Kidney (tissue), 14 donors: ENCODE measurements around the gene HOXA9. TPM values are rescaled to one million over a fixed set of nuclear protein-coding genes. Genes with fewer than 3 reads are reported as not detected.
A peak's percentile ranks its signal among the peaks of the same experiment; 100 is the strongest.

Source experiments
- DNase-seq, 5 donors: peaks; one replicate each; pipeline ENCODE4 v3.0.0-alpha.2; 2013 to 2020
- FAIRE-seq: peaks from 2 replicates; lab custom pipeline; 2012; peaks lifted over from hg19 to GRCh38; lab: Jason Lieb, UNC
- H3K27ac ChIP-seq, 2 donors: one replicate each; pipeline ENCODE4 v1.7.0; 2013; ENCODE audit warnings: low read depth in 2 of 2, low read length in 2 of 2, inconsistent platforms in 1 of 2
- H3K27me3 ChIP-seq: one replicate; pipeline ENCODE4 v1.7.1; 2013; ENCODE audit warnings: low read length, inconsistent platforms; ENCODE audit not compliant: control insufficient read depth, insufficient read depth
- H3K36me3 ChIP-seq, 3 donors: one replicate each; pipeline versions ENCODE4 v1.7.0 to v1.7.1; 2013; ENCODE audit warnings: low read length in 3 of 3, control low read depth in 1 of 3, inconsistent platforms in 1 of 3; ENCODE audit not compliant: insufficient read depth in 3 of 3, control insufficient read depth in 2 of 3
- H3K4me1 ChIP-seq, 3 donors: one replicate each; pipeline versions ENCODE4 v1.7.0 to v1.7.1; 2013; ENCODE audit warnings: low read length in 3 of 3, inconsistent platforms in 1 of 3, low read depth in 1 of 3; ENCODE audit not compliant: control insufficient read depth in 2 of 3, insufficient read depth in 2 of 3
- H3K4me3 ChIP-seq, 3 donors: one replicate each; pipeline versions ENCODE4 v1.7.0 to v1.8.1; 2013; ENCODE audit warnings: low read length in 3 of 3, control low read depth in 1 of 3, inconsistent platforms in 1 of 3
- H3K9ac ChIP-seq, 3 donors: one replicate each; pipeline versions ENCODE4 v1.7.0 to v1.7.1; 2013; ENCODE audit warnings: low read length in 3 of 3, control low read depth in 1 of 3, inconsistent platforms in 1 of 3
- H3K9me3 ChIP-seq, 3 donors: one replicate each; pipeline versions ENCODE4 v1.7.0 to v1.7.1; 2013; ENCODE audit warnings: low read length in 3 of 3, control low read depth in 1 of 3, inconsistent platforms in 1 of 3; ENCODE audit not compliant: control insufficient read depth in 2 of 3, insufficient read depth in 1 of 3
- CTCF ChIP-seq: IDR thresholded peaks from 3 replicates; pipeline ENCODE4 v1.5.1; 2012; ENCODE audit warnings: mild to moderate bottlenecking, moderate library complexity, borderline replicate concordance; ENCODE audit not compliant: insufficient read depth; ENCODE audit errors: extremely low read depth
- intact Hi-C: fragments of 100-400 bp; cut with DNase I; formaldehyde crosslinking; loops from one replicate; pipeline ENCODE4 v1.11.1; 2022
- polyA plus RNA-seq: library from polyadenylated mRNA; stranded (reverse); fragments of 350-450 nt; fragmentation: Illumina TruSeq; extraction: RNeasy Lipid Tissue Mini Kit (QIAGEN cat#74804); gene quantifications from one replicate; pipeline ENCODE4 v1.2.3, GENCODE V29; 2014; ENCODE audit warnings: low read depth, low replicate concordance; ENCODE audit not compliant: insufficient read depth
- total RNA-seq: library from RNA; stranded (reverse); fragmentation: NEBNext Ultra II Directional; extraction: Animal tissue kit (Norgen Biotek cat#: 25700); gene quantifications from one replicate; pipeline ENCODE4 v1.2.1, GENCODE V29; 2021
- donor health status: control.
- donor health status: control.
- donor health status: control.
- donor health status: control.
- donor health status: control.
- donor health status: DM: yes; HTN: yes; CAD: no.
- donor health status: Normal renal cell carcinoma (clear cell type).

The HOXA9 gene
- total and polyA plus RNA-seq, 2 donors from 2014 or later: 36.7 to 36.8 TPM

GRCh38 chr7:27160145-27160545, 5.2 kb downstream of the HOXA9 start:
- Histone ChIP-seq H3K27ac (peak overlapping the region; percentile 96 to 98), H3K4me3 (peak overlapping the region; percentile 23 to 86 (median 77)), H3K36me3 (peaks cover 0 to 9% (median 5%) of the 10 kb centered on the region in 3 donors), H3K4me1 (peaks cover 0 to 7% (median 5%) of the 10 kb centered on the region in 3 donors), H3K9ac (peak overlapping the region; percentile 40 to 77 (median 69)), H3K27me3 (no peaks in the 10 kb centered on the region), H3K9me3 (no peaks in the 10 kb centered on the region)
- DNase-seq (peak in 2 of 5 donors; percentile 70 to 82), FAIRE-seq (no peak)
- intact Hi-C loops: no loop called here
- no peak for TF ChIP-seq CTCF

- Histone ChIP-seq H3K36me3 (peaks cover 0 to 9% (median 5%) of the 10 kb centered on the region in 3 donors), H3K9me3 (no peaks in the 10 kb centered on the region), H3K9ac (peak overlapping the region; percentile 45 to 77 (median 76)), H3K27me3 (no peaks in the 10 kb centered on the region), H3K4me1 (peaks cover 0 to 7% (median 6%) of the 10 kb centered on the region in 3 donors), H3K27ac (peak overlapping the region; percentile 96 to 98), H3K4me3 (peak overlapping the region; percentile 37 to 86 (median 77))
- TF ChIP-seq CTCF: no peak
- peak in 3 of 5 donors; percentile 68 to 79 (median 76) for DNase-seq
- FAIRE-seq: no peak
- intact Hi-C loops: loop anchor here (10.0 kb wide), 1 partner anchor 785 kb away; no protein-coding TSS in a partner anchor
Observed at GRCh38 chr7:27159266-27160144, 5.8 kb downstream of the HOXA9 start.

GRCh38 chr7:27158436-27159265, 6.7 kb downstream of the HOXA9 start:
- TF ChIP-seq CTCF: no peak
- Histone ChIP-seq H3K36me3 (peaks cover 0 to 6% (median 5%) of the 10 kb centered on the region in 3 donors), H3K4me1 (peaks cover 0 to 11% (median 9%) of the 10 kb centered on the region in 3 donors), H3K9me3 (no peaks in the 10 kb centered on the region), H3K27ac (peak overlapping the region; percentile 96 to 98), H3K9ac (peak overlapping the region; percentile 45 to 77 (median 76)), H3K4me3 (peak overlapping the region; percentile 37 to 86 (median 56)), H3K27me3 (no peaks in the 10 kb centered on the region)
- FAIRE-seq (no peak), DNase-seq (peak; percentile 70 to 88 (median 83))
- intact Hi-C loops: loop anchor here (10.0 kb wide), 1 partner anchor 784 kb away; no protein-coding TSS in a partner anchor
